ENCODE data around the gene CAMKMT. TPM values are rescaled to one million over a fixed set of nuclear protein-coding genes. Genes with fewer than 3 reads are reported as not detected.

The CAMKMT gene
- total RNA-seq, 1 experiment from 2014 or later: 17.4 TPM

GRCh38 chr2:44700824-44701223, 339.1 kb downstream of the CAMKMT start:
- Histone ChIP-seq H3K27me3 (ENCODE audit: insufficient read depth, low read length) (no peaks in the 10 kb centered on the region), H3K27ac (ENCODE audit: insufficient read length, low read depth, low read length) (no peak overlapping the region)
- H3K36me3 Mint-ChIP-seq (ENCODE audit: insufficient read depth in 1 of 3, low read depth in 3 of 3): peaks cover 3 to 4% (median 4%) of the 10 kb centered on the region in 3 experiments; a peak in 5 of 7 replicates

More at GRCh38 chr2:44700824-44701223, 339.1 kb downstream of the CAMKMT start:
- no peak overlapping the region for H2BK20ac ChIP-seq (ENCODE audit: low read depth, low read length, poor library complexity, severe bottlenecking)
- H3K9ac ChIP-seq (ENCODE audit: extremely low read depth, insufficient read length, low read length): no peak overlapping the region
- H3K4ac ChIP-seq (ENCODE audit: low read depth, low read length): no peak overlapping the region
- H3K9me3 ChIP-seq (ENCODE audit: control insufficient read depth, low read depth, low read length): no peaks in the 10 kb centered on the region
- H3T11ph ChIP-seq (ENCODE audit: low read length): no peak overlapping the region
- H3K4me2 ChIP-seq (ENCODE audit: insufficient read depth, insufficient read length, low read length): no peak overlapping the region
- no peak overlapping the region for H2AFZ ChIP-seq (ENCODE audit: low read length)
- H2BK120ac ChIP-seq (ENCODE audit: low read depth, low read length, poor library complexity, severe bottlenecking): no peak overlapping the region
- H3K23me2 ChIP-seq (ENCODE audit: insufficient read length, low read depth, low read length, poor library complexity, severe bottlenecking): no peaks in the 10 kb centered on the region
- H3K4me1 Mint-ChIP-seq: peaks cover 13 to 18% of the 10 kb centered on the region in 2 experiments
- no peak overlapping the region for H3K4me3 Mint-ChIP-seq
- no peak overlapping the region for H2AK5ac ChIP-seq (ENCODE audit: insufficient read length, low read length)
- no peak overlapping the region for H3K56ac ChIP-seq (ENCODE audit: insufficient read length, low read depth, low read length)
- H2BK15ac ChIP-seq (ENCODE audit: low read depth, low read length): no peak overlapping the region
- H4K8ac ChIP-seq (replicated peaks; ENCODE audit: insufficient read length, low read depth, low read length): no peak overlapping the region
- no peaks in the 10 kb centered on the region for H3K79me1 ChIP-seq (ENCODE audit: insufficient read depth, low read depth, low read length, poor library complexity, severe bottlenecking)
- no peaks in the 10 kb centered on the region for H3K79me2 ChIP-seq (ENCODE audit: insufficient read depth, low read length)
- H3K27me3 Mint-ChIP-seq (ENCODE audit: low read depth): no peaks in the 10 kb centered on the region
- H2BK5ac ChIP-seq (ENCODE audit: insufficient read length, low read length): no peak overlapping the region
- TF ChIP-seq, protein P1, sequence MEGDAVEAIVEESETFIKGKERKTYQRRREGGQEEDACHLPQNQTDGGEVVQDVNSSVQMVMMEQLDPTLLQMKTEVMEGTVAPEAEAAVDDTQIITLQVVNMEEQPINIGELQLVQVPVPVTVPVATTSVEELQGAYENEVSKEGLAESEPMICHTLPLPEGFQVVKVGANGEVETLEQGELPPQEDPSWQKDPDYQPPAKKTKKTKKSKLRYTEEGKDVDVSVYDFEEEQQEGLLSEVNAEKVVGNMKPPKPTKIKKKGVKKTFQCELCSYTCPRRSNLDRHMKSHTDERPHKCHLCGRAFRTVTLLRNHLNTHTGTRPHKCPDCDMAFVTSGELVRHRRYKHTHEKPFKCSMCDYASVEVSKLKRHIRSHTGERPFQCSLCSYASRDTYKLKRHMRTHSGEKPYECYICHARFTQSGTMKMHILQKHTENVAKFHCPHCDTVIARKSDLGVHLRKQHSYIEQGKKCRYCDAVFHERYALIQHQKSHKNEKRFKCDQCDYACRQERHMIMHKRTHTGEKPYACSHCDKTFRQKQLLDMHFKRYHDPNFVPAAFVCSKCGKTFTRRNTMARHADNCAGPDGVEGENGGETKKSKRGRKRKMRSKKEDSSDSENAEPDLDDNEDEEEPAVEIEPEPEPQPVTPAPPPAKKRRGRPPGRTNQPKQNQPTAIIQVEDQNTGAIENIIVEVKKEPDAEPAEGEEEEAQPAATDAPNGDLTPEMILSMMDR (conservative IDR thresholded peaks at IDR 0.05): no peak
- WGBS (ENCODE audit: extremely low coverage, insufficient read length, low lambda C conversion rate): no CpG with 5 or more reads among the region's 5 CpGs
- no peak overlapping the region for H3K14ac ChIP-seq (ENCODE audit: insufficient read depth, low read length)
- no peak overlapping the region for H4K5ac ChIP-seq (ENCODE audit: insufficient read length, low read depth, low read length)
- peaks cover 0 to 5% of the 10 kb centered on the region in 2 experiments; a peak in 3 of 5 replicates for H3K9me3 Mint-ChIP-seq
- H3K27ac Mint-ChIP-seq: no peak overlapping the region
- no peak overlapping the region for H4K91ac ChIP-seq (ENCODE audit: insufficient read length, low read depth, low read length)
- no peaks in the 10 kb centered on the region; the same call in 1 of the 2 replicates for H3K4me1 ChIP-seq (ENCODE audit: insufficient read depth, low read length)
- no peaks in the 10 kb centered on the region for H4K20me1 ChIP-seq (ENCODE audit: control insufficient read depth, insufficient read depth, insufficient read length)
- DNase-seq: no peak
- H2BK12ac ChIP-seq (ENCODE audit: insufficient read length, low read depth, low read length): no peak overlapping the region
- H3K18ac ChIP-seq (ENCODE audit: insufficient read length, low read depth, low read length): no peak overlapping the region
- no peak overlapping the region for H3K23ac ChIP-seq (ENCODE audit: insufficient read length, low read depth, low read length)

Measured in H9 (cell line).